Uterus (tissue), 2 donors: Measurements from ENCODE around the gene TIMP3.

ENCODE experiments used
- CTCF ChIP-seq, 4 experiments: fragments of 200-600 bp in 2 of 4; fragments of 450-650 bp in 2 of 4; sonication (generic) in 2 of 4; IDR thresholded peaks; one replicate each; pipeline ENCODE4 v1.5.1; 2016 to 2019; ENCODE audit warnings: antibody characterized with exemption in 4 of 4, mild to moderate bottlenecking in 2 of 4, moderate library complexity in 1 of 4
- POLR2A ChIP-seq, 2 donors: fragments of 450-650 bp; IDR thresholded peaks; one replicate each; pipeline ENCODE4 v1.6.1; 2016; ENCODE audit warnings: antibody characterized with exemption in 2 of 2, mild to moderate bottlenecking in 1 of 2, moderate library complexity in 1 of 2

- no peak for TF ChIP-seq CTCF (IDR thresholded peaks at IDR 0.05)
- no peak for TF ChIP-seq POLR2A (IDR thresholded peaks at IDR 0.05)
Measured at GRCh38 chr22:32910429-32910772, 108.9 kb downstream of the TIMP3 start.
